Stimulated activated memory B cell treated with anti-CD40 and anti-IgM and Interleukin-4, amounts not matched to agents 10 μg/mL and 1 μg/mL and 100 μg/mL, for 72 hours (primary cell): ENCODE measurements around the gene ZWINT.

Source experiments
- ATAC-seq: fragments of 150-1000 bp; cut with Tn5 transposase; 2 replicates; pipeline ENCODE4 v1.10.0; 2021
- H3K27ac Mint-ChIP-seq: one replicate; pipeline ENCODE4 v1.8.0; 2022; ENCODE audit warnings: mild to moderate bottlenecking, mixed read lengths
- H3K27me3 Mint-ChIP-seq: one replicate; pipeline ENCODE4 v1.8.0; 2022; ENCODE audit warnings: mixed read lengths
- H3K36me3 Mint-ChIP-seq: one replicate; pipeline ENCODE4 v1.8.0; 2022; ENCODE audit warnings: mixed read lengths
- H3K4me1 Mint-ChIP-seq: one replicate; pipeline ENCODE4 v1.8.0; 2022; ENCODE audit warnings: mixed read lengths
- H3K4me3 Mint-ChIP-seq: one replicate; pipeline ENCODE4 v1.8.0; 2022; ENCODE audit warnings: mild to moderate bottlenecking, moderate library complexity, mixed read lengths
- H3K9me3 Mint-ChIP-seq: one replicate; pipeline ENCODE4 v1.8.0; 2022; ENCODE audit warnings: mixed read lengths

The ZWINT gene

DNA sequence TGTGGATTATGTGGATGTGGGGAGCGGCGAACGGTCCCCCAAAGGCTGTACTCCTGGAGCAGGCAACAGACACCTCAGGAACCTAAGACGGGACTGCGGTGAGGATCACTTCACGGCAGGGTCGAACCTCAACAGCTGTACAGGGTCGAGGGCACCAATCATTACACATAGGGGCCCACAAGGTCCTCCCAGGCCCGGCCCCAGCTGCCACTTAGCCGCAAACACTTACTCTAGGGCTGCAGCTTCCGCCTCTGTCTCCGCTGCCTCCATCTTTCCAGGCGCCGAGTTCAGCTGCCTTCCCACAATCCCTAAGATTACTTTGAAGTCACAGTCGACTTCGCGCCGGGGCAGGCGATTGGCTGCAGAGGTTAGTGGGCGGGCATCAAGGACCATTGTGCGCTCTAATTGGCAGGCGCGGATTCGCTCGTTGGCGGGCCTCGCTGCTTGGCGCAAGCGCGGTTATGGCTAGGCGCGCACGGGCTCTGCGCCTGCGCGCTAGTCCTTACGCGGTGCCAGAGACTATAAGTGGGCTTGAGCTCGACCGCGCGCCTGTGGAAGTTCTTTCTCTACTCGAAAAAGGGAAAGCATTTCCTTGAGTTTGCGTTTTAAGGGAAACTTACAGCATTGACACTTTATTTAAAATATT is at the start of gene ZWINT:
Gene ZWINT (minus strand): TSS at position 293 of the 646 bp plus-strand sequence. CDS start 23 bp downstream, at position 270.
- Mint-ChIP-seq H3K27me3 (no peaks in the 10 kb centered on the region), H3K4me3 (peak within 1 kb of the TSS; percentile 97), H3K36me3 (no peaks in the 10 kb centered on the region), H3K4me1 (peaks cover 16% of the 10 kb centered on the region), H3K9me3 (no peaks in the 10 kb centered on the region), H3K27ac (peak within 1 kb of the TSS; percentile 92)
- peak; percentile 97 for ATAC-seq

DNA sequence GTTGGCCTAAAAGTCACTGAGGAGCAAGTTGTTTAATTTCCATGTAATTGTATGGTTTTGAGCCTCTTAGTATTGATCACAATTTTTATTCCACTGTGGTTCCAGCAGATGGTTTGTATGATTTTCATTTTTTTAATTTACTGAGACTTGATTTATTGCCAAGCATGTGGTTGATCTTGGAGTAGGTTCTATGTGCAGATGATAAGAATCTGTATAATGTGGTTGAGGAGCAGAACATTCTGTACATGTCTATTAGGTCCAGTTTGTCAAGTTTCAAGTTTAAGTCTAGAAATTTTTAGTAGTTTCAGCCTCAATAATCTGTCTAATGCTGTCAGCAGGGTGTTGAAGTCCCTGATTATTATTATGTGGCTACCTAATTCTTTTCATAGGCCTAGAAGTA is 22.7 kb upstream of the ZWINT start:
- no peak for ATAC-seq
- no peaks in the 10 kb centered on the region for H3K9me3 Mint-ChIP-seq
- H3K4me1 Mint-ChIP-seq, result no peaks in the 10 kb centered on the region
- H3K36me3 Mint-ChIP-seq, result no peaks in the 10 kb centered on the region
- no peak overlapping the region for H3K27ac Mint-ChIP-seq
- H3K4me3 Mint-ChIP-seq, result no peak overlapping the region
- no peaks in the 10 kb centered on the region for H3K27me3 Mint-ChIP-seq

GRCh38 chr10:56370217-56371113 is 9.4 kb upstream of the ZWINT start:
- Mint-ChIP-seq H3K9me3 (peaks cover 10% of the 10 kb centered on the region), H3K4me3 (no peak overlapping the region), H3K27ac (no peak overlapping the region), H3K4me1 (no peaks in the 10 kb centered on the region), H3K27me3 (no peaks in the 10 kb centered on the region), H3K36me3 (no peaks in the 10 kb centered on the region)
- no peak for ATAC-seq

GRCh38 chr10:56360583-56360966 is 484 bp downstream of the ZWINT start:
- H3K4me1 Mint-ChIP-seq, result peaks cover 16% of the 10 kb centered on the region
- H3K9me3 Mint-ChIP-seq, result no peaks in the 10 kb centered on the region
- no peaks in the 10 kb centered on the region for H3K36me3 Mint-ChIP-seq
- H3K27ac Mint-ChIP-seq, result peak overlapping the region; percentile 92
- H3K4me3 Mint-ChIP-seq, result peak overlapping the region; percentile 97
- H3K27me3 Mint-ChIP-seq, result no peaks in the 10 kb centered on the region
- no peak for ATAC-seq

GRCh38 chr10:56359837-56360236 is 1.2 kb downstream of the ZWINT start:
- Mint-ChIP-seq H3K27ac (no peak overlapping the region), H3K4me1 (peaks cover 16% of the 10 kb centered on the region), H3K27me3 (no peaks in the 10 kb centered on the region), H3K36me3 (no peaks in the 10 kb centered on the region), H3K9me3 (no peaks in the 10 kb centered on the region), H3K4me3 (peak overlapping the region; percentile 97)
- no peak for ATAC-seq

- Mint-ChIP-seq H3K27ac (no peak overlapping the region), H3K36me3 (no peaks in the 10 kb centered on the region), H3K4me3 (no peak overlapping the region), H3K27me3 (no peaks in the 10 kb centered on the region), H3K9me3 (no peaks in the 10 kb centered on the region), H3K4me1 (peaks cover 16% of the 10 kb centered on the region)
- ATAC-seq, result no peak
These were observed 4.0 kb downstream of the ZWINT start for GRCh38 chr10:56357018-56357417.

- Mint-ChIP-seq H3K4me3 (no peak overlapping the region), H3K4me1 (no peaks in the 10 kb centered on the region), H3K27ac (no peak overlapping the region), H3K36me3 (no peaks in the 10 kb centered on the region), H3K9me3 (no peaks in the 10 kb centered on the region), H3K27me3 (no peaks in the 10 kb centered on the region)
- ATAC-seq, result no peak
These were observed 9.0 kb downstream of the ZWINT start for GRCh38 chr10:56351909-56352630.

DNA sequence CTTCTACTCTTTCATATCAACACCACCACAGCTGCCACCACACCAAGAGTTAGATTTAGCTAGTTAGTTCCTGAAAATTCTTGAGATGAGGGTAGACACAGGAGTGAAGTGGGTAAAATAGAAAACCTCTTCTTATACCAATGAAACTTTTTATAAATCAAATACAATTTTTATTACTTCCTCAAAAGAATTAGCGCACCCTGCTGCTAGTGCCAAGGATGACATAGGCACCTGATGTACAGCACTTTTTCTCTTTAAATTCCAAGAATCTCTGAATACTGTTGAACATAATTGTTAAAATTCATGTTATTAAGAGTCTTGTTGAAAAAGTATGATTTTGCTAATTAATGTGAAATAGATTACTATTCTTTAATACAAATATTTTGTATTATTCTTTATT is 11.4 kb downstream of the ZWINT start:
- no peaks in the 10 kb centered on the region for H3K9me3 Mint-ChIP-seq
- H3K36me3 Mint-ChIP-seq, result no peaks in the 10 kb centered on the region
- no peak overlapping the region for H3K27ac Mint-ChIP-seq
- H3K4me1 Mint-ChIP-seq, result no peaks in the 10 kb centered on the region
- no peak for ATAC-seq
- no peak overlapping the region for H3K4me3 Mint-ChIP-seq
- H3K27me3 Mint-ChIP-seq, result no peaks in the 10 kb centered on the region

DNA sequence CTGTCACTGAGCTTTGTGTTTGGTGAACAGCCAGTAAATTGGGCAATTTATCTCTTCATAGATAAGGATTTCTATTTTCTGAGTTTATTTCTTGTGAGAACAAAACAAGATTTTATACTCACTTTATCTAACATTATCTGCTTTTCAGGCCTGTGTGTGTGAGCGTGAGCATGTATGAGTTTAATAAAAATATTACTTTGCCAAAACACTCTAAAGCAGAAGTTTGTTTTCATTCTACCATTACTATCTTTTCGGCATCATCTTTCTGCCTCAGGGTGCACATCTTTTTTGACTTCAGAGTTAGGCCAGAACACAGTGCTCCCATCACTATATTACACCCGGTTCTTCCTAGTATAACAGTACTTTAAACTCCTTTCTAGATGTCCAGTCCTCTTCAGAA is 13.0 kb downstream of the ZWINT start:
- H3K27me3 Mint-ChIP-seq, result no peaks in the 10 kb centered on the region
- no peak for ATAC-seq
- no peak overlapping the region for H3K27ac Mint-ChIP-seq
- no peaks in the 10 kb centered on the region for H3K4me1 Mint-ChIP-seq
- no peak overlapping the region for H3K4me3 Mint-ChIP-seq
- H3K36me3 Mint-ChIP-seq, result no peaks in the 10 kb centered on the region
- peaks cover 2% of the 10 kb centered on the region for H3K9me3 Mint-ChIP-seq

DNA sequence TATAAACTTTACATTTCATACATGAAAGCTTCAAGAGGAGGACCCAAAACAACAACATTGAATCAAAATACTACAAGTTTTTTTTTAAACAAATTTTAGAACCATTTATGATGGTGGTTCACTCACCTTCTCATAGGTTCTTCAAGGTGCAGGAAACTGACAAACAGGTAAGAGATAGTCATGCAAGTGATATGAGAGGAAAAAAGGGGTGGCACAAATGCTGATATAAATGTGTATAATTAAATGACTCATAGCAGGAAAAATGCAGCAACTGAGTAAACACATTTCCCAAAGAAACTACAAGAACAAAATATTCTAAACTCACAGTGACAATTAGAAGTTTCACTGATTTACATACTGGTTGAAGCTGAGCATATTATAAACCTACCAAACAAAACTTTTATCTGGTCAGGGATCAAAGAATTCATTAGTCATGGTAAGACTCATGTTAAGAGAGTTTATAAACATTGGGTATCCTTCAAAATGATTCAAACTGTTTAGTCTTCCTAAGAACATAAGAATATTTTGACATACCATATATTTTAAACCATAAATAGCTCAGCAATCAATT is 14.1 kb downstream of the ZWINT start:
- Mint-ChIP-seq H3K4me3 (no peak overlapping the region), H3K27ac (no peak overlapping the region), H3K4me1 (no peaks in the 10 kb centered on the region), H3K9me3 (peaks cover 2% of the 10 kb centered on the region), H3K27me3 (no peaks in the 10 kb centered on the region), H3K36me3 (no peaks in the 10 kb centered on the region)
- ATAC-seq, result no peak

DNA sequence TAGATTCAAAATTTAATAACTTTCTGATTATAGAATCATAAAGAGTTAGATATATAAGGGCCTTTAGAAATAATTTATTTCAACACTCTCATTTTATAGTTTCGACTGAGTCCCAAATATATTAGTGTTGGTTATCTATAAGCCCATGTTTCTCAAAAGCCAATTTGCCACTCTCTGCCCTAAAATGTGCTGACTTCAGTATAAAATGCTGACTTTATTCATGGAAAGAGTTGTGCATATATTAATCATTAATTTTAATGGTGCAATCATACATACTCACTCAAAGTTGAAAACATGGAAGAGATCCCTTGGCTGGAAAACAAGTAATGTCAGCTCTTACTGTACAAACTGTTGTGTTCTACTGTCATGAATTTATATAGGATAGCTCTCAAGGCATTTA is 19.4 kb downstream of the ZWINT start:
- Mint-ChIP-seq H3K9me3 (peaks cover 2% of the 10 kb centered on the region), H3K27ac (no peak overlapping the region), H3K4me1 (peaks cover 7% of the 10 kb centered on the region), H3K36me3 (no peaks in the 10 kb centered on the region), H3K27me3 (no peaks in the 10 kb centered on the region), H3K4me3 (no peak overlapping the region)
- ATAC-seq, result no peak

DNA sequence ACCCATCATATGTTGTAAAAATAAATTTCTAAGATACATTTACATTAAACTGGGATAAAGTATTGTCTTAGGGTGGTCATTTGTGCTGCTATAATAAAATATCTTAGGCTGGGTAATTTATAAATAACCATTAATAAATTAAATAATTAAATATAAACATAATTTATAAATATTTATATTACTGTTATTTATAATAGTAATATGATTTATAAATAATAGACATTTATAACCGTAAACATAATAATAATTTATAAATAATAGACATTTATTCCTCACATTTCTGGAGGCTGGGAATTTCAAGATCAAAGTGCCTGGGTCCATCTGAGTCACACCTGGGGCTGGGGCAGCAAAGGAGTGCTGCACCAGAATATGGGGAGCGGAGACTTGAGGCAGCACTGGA is 31.1 kb downstream of the ZWINT start:
- H3K36me3 Mint-ChIP-seq, result no peaks in the 10 kb centered on the region
- no peak overlapping the region for H3K27ac Mint-ChIP-seq
- no peak overlapping the region for H3K4me3 Mint-ChIP-seq
- ATAC-seq, result no peak
- peaks cover 5% of the 10 kb centered on the region for H3K9me3 Mint-ChIP-seq
- no peaks in the 10 kb centered on the region for H3K27me3 Mint-ChIP-seq
- no peaks in the 10 kb centered on the region for H3K4me1 Mint-ChIP-seq

DNA sequence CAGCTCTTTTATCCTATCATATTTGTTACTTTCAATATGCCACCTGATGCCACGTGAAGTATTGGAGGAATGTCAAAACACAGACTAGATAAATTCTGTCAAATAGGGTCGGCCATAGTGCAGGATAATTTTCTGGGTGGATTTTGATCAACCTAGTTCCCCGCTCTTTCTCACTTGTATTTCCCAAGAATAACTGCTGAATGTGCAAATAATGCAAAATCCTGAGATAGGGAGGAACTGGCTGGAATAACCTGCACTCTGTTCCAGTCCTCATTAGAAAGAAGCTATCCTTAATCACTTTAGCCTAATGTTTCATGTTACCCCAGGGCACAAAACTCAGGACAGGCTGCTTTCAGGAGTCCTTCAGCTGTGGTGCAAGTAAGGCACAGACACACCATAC is 33.9 kb downstream of the ZWINT start:
- Mint-ChIP-seq H3K27ac (no peak overlapping the region), H3K4me3 (no peak overlapping the region), H3K4me1 (no peaks in the 10 kb centered on the region), H3K9me3 (no peaks in the 10 kb centered on the region), H3K27me3 (peaks cover 12% of the 10 kb centered on the region), H3K36me3 (no peaks in the 10 kb centered on the region)
- ATAC-seq, result no peak

- H3K36me3 Mint-ChIP-seq, result no peaks in the 10 kb centered on the region
- H3K4me1 Mint-ChIP-seq, result no peaks in the 10 kb centered on the region
- H3K9me3 Mint-ChIP-seq, result peaks cover 5% of the 10 kb centered on the region
- H3K27me3 Mint-ChIP-seq, result peaks cover 12% of the 10 kb centered on the region
- H3K27ac Mint-ChIP-seq, result no peak overlapping the region
- ATAC-seq, result no peak
- no peak overlapping the region for H3K4me3 Mint-ChIP-seq
These were observed 41.7 kb downstream of the ZWINT start for GRCh38 chr10:56319386-56319785.

GRCh38 chr10:56318816-56319215 is 42.2 kb downstream of the ZWINT start:
- Mint-ChIP-seq H3K4me3 (no peak overlapping the region), H3K36me3 (no peaks in the 10 kb centered on the region), H3K27ac (no peak overlapping the region), H3K4me1 (no peaks in the 10 kb centered on the region), H3K27me3 (peaks cover 12% of the 10 kb centered on the region), H3K9me3 (peaks cover 5% of the 10 kb centered on the region)
- ATAC-seq, result no peak
